H9 (cell line): ENCODE data around the gene FGFR3. TPM values are rescaled to one million over a fixed set of nuclear protein-coding genes. Genes with fewer than 3 reads are reported as not detected.
A peak's percentile ranks its signal among the peaks of the same experiment; 100 is the strongest.

Source experiments
- DNase-seq: peaks from one replicate; pipeline ENCODE4 v3.0.0-alpha.2; 2017
- H2AFZ ChIP-seq: one replicate; pipeline ENCODE4 v1.6.1; 2013; ENCODE audit warnings: mild to moderate bottlenecking, low read length, control low read depth, moderate library complexity
- H2AK5ac ChIP-seq: 2 replicates; pipeline ENCODE4 v1.6.1; 2013; ENCODE audit warnings: low read length, control low read depth, mixed read lengths; ENCODE audit not compliant: insufficient read length
- H2BK120ac ChIP-seq: one replicate; pipeline ENCODE4 v1.6.1; 2013; ENCODE audit warnings: low read depth, mild to moderate bottlenecking, low read length, control low read depth, inconsistent platforms; ENCODE audit not compliant: poor library complexity, severe bottlenecking
- H2BK12ac ChIP-seq: 2 replicates; pipeline ENCODE4 v1.6.1; 2013; ENCODE audit warnings: low read length, control low read depth, mixed read lengths, low read depth; ENCODE audit not compliant: insufficient read length
- H2BK15ac ChIP-seq: 2 replicates; pipeline ENCODE4 v1.6.1; 2013; ENCODE audit warnings: low read depth, low read length, control low read depth
- H2BK20ac ChIP-seq: one replicate; pipeline ENCODE4 v1.6.1; 2013; ENCODE audit warnings: low read depth, mild to moderate bottlenecking, low read length, control low read depth, inconsistent platforms; ENCODE audit not compliant: poor library complexity, severe bottlenecking
- H2BK5ac ChIP-seq: 2 replicates; pipeline ENCODE4 v1.6.1; 2013; ENCODE audit warnings: low read length, control low read depth, mixed read lengths; ENCODE audit not compliant: insufficient read length
- H3K14ac ChIP-seq: 2 replicates; pipeline ENCODE4 v1.6.1; 2013; ENCODE audit warnings: low read length, control low read depth; ENCODE audit not compliant: insufficient read depth
- H3K18ac ChIP-seq: 2 replicates; pipeline ENCODE4 v1.6.1; 2013; ENCODE audit warnings: low read depth, mild to moderate bottlenecking, mixed read lengths, low read length, control low read depth; ENCODE audit not compliant: insufficient read length
- H3K23ac ChIP-seq: 2 replicates; pipeline ENCODE4 v1.6.1; 2013; ENCODE audit warnings: low read length, control low read depth, mixed read lengths, low read depth; ENCODE audit not compliant: insufficient read length
- H3K23me2 ChIP-seq: 2 replicates; pipeline ENCODE4 v1.6.1; 2013; ENCODE audit warnings: low read depth, mild to moderate bottlenecking, mixed read lengths, low read length, control low read depth; ENCODE audit not compliant: insufficient read length, poor library complexity, severe bottlenecking
- H3K27ac ChIP-seq: 2 replicates; pipeline ENCODE4 v1.5.1; 2013; ENCODE audit warnings: low read length, control low read depth, mixed read lengths, low read depth; ENCODE audit not compliant: insufficient read length
- H3K27me3 ChIP-seq: 2 replicates; pipeline ENCODE4 v1.6.1; 2013; ENCODE audit warnings: low read length, control low read depth, inconsistent platforms; ENCODE audit not compliant: insufficient read depth
- H3K4ac ChIP-seq: 2 replicates; pipeline ENCODE4 v1.6.1; 2013; ENCODE audit warnings: low read depth, mild to moderate bottlenecking, control low read depth, inconsistent platforms, low read length, moderate library complexity
- H3K4me1 ChIP-seq: 2 replicates; pipeline ENCODE4 v1.6.1; 2013; ENCODE audit warnings: low read length, control low read depth, inconsistent platforms; ENCODE audit not compliant: insufficient read depth
- H3K4me2 ChIP-seq: 2 replicates; pipeline ENCODE4 v1.6.1; 2013; ENCODE audit warnings: low read length, control low read depth, mixed read lengths; ENCODE audit not compliant: insufficient read length, insufficient read depth
- H3K56ac ChIP-seq: 2 replicates; pipeline ENCODE4 v1.6.1; 2013; ENCODE audit warnings: low read depth, mild to moderate bottlenecking, mixed read lengths, low read length, control low read depth; ENCODE audit not compliant: insufficient read length
- H3K79me1 ChIP-seq: 2 replicates; pipeline ENCODE4 v1.6.1; 2013; ENCODE audit warnings: low read depth, mild to moderate bottlenecking, moderate library complexity, low read length, control low read depth, inconsistent platforms; ENCODE audit not compliant: insufficient read depth, poor library complexity, severe bottlenecking
- H3K79me2 ChIP-seq: 2 replicates; pipeline ENCODE4 v1.6.1; 2013; ENCODE audit warnings: low read length, control low read depth, inconsistent platforms; ENCODE audit not compliant: insufficient read depth
- H3K9ac ChIP-seq: 2 replicates; pipeline ENCODE4 v1.6.1; 2013; ENCODE audit warnings: low read length, control low read depth, mixed read lengths; ENCODE audit not compliant: insufficient read length; ENCODE audit errors: extremely low read depth
- H3K9me3 ChIP-seq: one replicate; pipeline ENCODE4 v1.6.1; 2013; ENCODE audit warnings: low read depth, low read length, inconsistent platforms; ENCODE audit not compliant: control insufficient read depth
- H3T11ph ChIP-seq: one replicate; pipeline ENCODE4 v1.6.1; 2013; ENCODE audit warnings: mild to moderate bottlenecking, low read length, control low read depth, inconsistent platforms
- H4K20me1 ChIP-seq: one replicate; pipeline ENCODE4 v1.6.1; 2013; ENCODE audit not compliant: control insufficient read depth, insufficient read length, insufficient read depth
- H4K5ac ChIP-seq: 2 replicates; pipeline ENCODE4 v1.6.1; 2013; ENCODE audit warnings: low read depth, mild to moderate bottlenecking, mixed read lengths, low read length, control low read depth; ENCODE audit not compliant: insufficient read length
- H4K8ac ChIP-seq: replicated peaks from 2 replicates; pipeline ENCODE4 v1.6.1; 2013; ENCODE audit warnings: low read length, control low read depth, mixed read lengths, low read depth; ENCODE audit not compliant: insufficient read length
- H4K91ac ChIP-seq: 2 replicates; pipeline ENCODE4 v1.6.1; 2013; ENCODE audit warnings: low read depth, mild to moderate bottlenecking, moderate library complexity, mixed read lengths, low read length, control low read depth; ENCODE audit not compliant: insufficient read length
- H3K27ac Mint-ChIP-seq, 3 experiments: 2 replicates in 2 of 3; 3 replicates in 1 of 3; pipeline ENCODE4 v1.8.0; 2020 to 2021; ENCODE audit warnings: mixed read lengths in 3 of 3, mild to moderate bottlenecking in 1 of 3, moderate library complexity in 1 of 3
- H3K27me3 Mint-ChIP-seq: 2 replicates; pipeline ENCODE4 v1.8.0; 2021; ENCODE audit warnings: low read depth, mild to moderate bottlenecking, moderate library complexity, mixed read lengths
- H3K36me3 Mint-ChIP-seq, 3 experiments: 2 replicates in 2 of 3; 3 replicates in 1 of 3; pipeline ENCODE4 v1.8.0; 2020 to 2021; ENCODE audit warnings: low read depth in 3 of 3, mixed read lengths in 3 of 3; ENCODE audit not compliant: insufficient read depth in 1 of 3
- H3K4me1 Mint-ChIP-seq, 2 experiments: 2 replicates each; pipeline ENCODE4 v1.8.0; 2020; ENCODE audit warnings: mixed read lengths in 2 of 2
- H3K4me3 Mint-ChIP-seq, 2 experiments: 2 replicates in 1 of 2; 3 replicates in 1 of 2; pipeline ENCODE4 v1.8.0; 2020 to 2021; ENCODE audit warnings: mild to moderate bottlenecking in 2 of 2, mixed read lengths in 2 of 2, moderate library complexity in 1 of 2
- H3K9me3 Mint-ChIP-seq, 2 experiments: 2 replicates in 1 of 2; 3 replicates in 1 of 2; pipeline ENCODE4 v1.8.0; 2020; ENCODE audit warnings: mild to moderate bottlenecking in 2 of 2, mixed read lengths in 2 of 2, moderate library complexity in 1 of 2
- CTCF ChIP-seq: fragments of 200-600 bp; sonication (generic); conservative IDR thresholded peaks from 3 replicates; pipeline ENCODE4 v1.8.0; 2021; ENCODE audit warnings: antibody characterized with exemption, mild to moderate bottlenecking
- WGBS: extraction: QIAGEN DNeasy Blood & Tissue Kit; methylation state at CpG from one replicate; pipeline ENCODE4 v1.1.7; 2013; ENCODE audit warnings: missing lambda C conversion rate, low lambda C conversion rate, mixed read lengths; ENCODE audit not compliant: insufficient read length; ENCODE audit errors: extremely low coverage; 5-methylcytosine and 5-hydroxymethylcytosine counted together
- total RNA-seq: library from RNA; stranded (reverse); gene quantifications from 2 replicates; pipeline ENCODE4 v1.2.1, GENCODE V29; 2021

The FGFR3 gene
- total RNA-seq, 1 experiment from 2014 or later: 75.7 TPM

- Histone ChIP-seq H3K79me1 (no peaks in the 10 kb centered on the region), H2BK5ac (no peak overlapping the region), H3K9me3 (no peaks in the 10 kb centered on the region), H4K5ac (no peak overlapping the region), H2AK5ac (no peak overlapping the region), H2BK15ac (no peak overlapping the region), H4K91ac (no peak overlapping the region), H3K14ac (no peak overlapping the region), H3K4me1 (no peaks in the 10 kb centered on the region), H3K23me2 (peaks cover 7% of the 10 kb centered on the region), H3K79me2 (no peaks in the 10 kb centered on the region), H2AFZ (no peak overlapping the region), H3K56ac (no peak overlapping the region), H2BK12ac (no peak overlapping the region), H2BK20ac (no peak overlapping the region), H4K20me1 (no peaks in the 10 kb centered on the region), H3K9ac (no peak overlapping the region), H3K27ac (no peak overlapping the region), H3K27me3 (peaks cover 2% of the 10 kb centered on the region; the same call in 1 of the 2 replicates), H4K8ac (no peak overlapping the region), H3K23ac (no peak overlapping the region), H3K18ac (no peak overlapping the region), H2BK120ac (no peak overlapping the region), H3T11ph (no peak overlapping the region), H3K4ac (no peak overlapping the region), H3K4me2 (no peak overlapping the region)
- DNase-seq: no peak
- Mint-ChIP-seq H3K36me3 (peaks cover 1 to 24% (median 16%) of the 10 kb centered on the region in 3 experiments; a peak in 5 of 7 replicates), H3K4me1 (peaks cover 4 to 16% of the 10 kb centered on the region in 2 experiments; a peak in 2 of 4 replicates), H3K27me3 (peaks cover 29% of the 10 kb centered on the region), H3K4me3 (peak overlapping the region; percentile 58 to 62; a peak in 4 of 5 replicates), H3K9me3 (no peaks in the 10 kb centered on the region), H3K27ac (no peak overlapping the region)
- TF ChIP-seq CTCF: no peak
- WGBS: no CpG with 5 or more reads among the region's 32 CpGs
Observed at GRCh38 chr4:1795299-1796195, 2.5 kb downstream of the FGFR3 start.
